A549 (cell line): ENCODE measurements around the gene RTN4R. TPM values are rescaled to one million over a fixed set of nuclear protein-coding genes. Genes with fewer than 3 reads are reported as not detected.

Experiments used
- ATAC-seq, 2 experiments: fragments of 200-7000 bp in 1 of 2; fragments of >200 bp in 1 of 2; cut with Nextera tagmentation in 1 of 2; cut with Tn5 transposase in 1 of 2; 3 replicates each; pipeline versions ENCODE4 v1.8.0 to v1.9.1; 2018 to 2020; ENCODE audit warnings: mild to moderate bottlenecking in 1 of 2, moderate library complexity in 1 of 2
- CTCF ChIA-PET: fragments of 300-600 bp; sonication (Branson Sonifier 250); formaldehyde crosslinking; extraction: SDS; loops from one replicate; lab custom pipeline; 2021; ENCODE audit warnings: antibody characterized with exemption, inconsistent platforms; lab: Yijun Ruan, JAX
- POLR2A ChIA-PET: fragments of 350-600 bp; formaldehyde crosslinking; extraction: SDS; loops from one replicate; lab custom pipeline; 2021; ENCODE audit warnings: antibody characterized with exemption, inconsistent platforms; lab: Yijun Ruan, JAX
- DNase-seq, 2 experiments: peaks; one replicate each; pipeline versions ENCODE4 v3.0.0 to v3.0.0-alpha.2; 2011 to 2016; ENCODE audit warnings: low read depth in 1 of 2, low spot score in 1 of 2
- FAIRE-seq: peaks from 2 replicates; lab custom pipeline; 2011; peaks lifted over from hg19 to GRCh38; lab: Jason Lieb, UNC
- H3K27ac ChIP-seq, 2 experiments: fragments of >200 bp; sonication (Bioruptor Twin); formaldehyde crosslinking; 3 replicates each; pipeline ENCODE4 v1.5.1; 2016 to 2017
- H3K4me1 ChIP-seq: fragments of >200 bp; sonication (Bioruptor Twin); formaldehyde crosslinking; 3 replicates; pipeline ENCODE4 v1.6.1; 2016
- H3K4me2 ChIP-seq: fragments of >200 bp; sonication (Bioruptor Twin); formaldehyde crosslinking; 3 replicates; pipeline ENCODE4 v1.6.1; 2016
- H3K4me3 ChIP-seq: fragments of >200 bp; sonication (Bioruptor Twin); formaldehyde crosslinking; 3 replicates; pipeline ENCODE4 v1.5.1; 2016
- H3K9me3 ChIP-seq: fragments of >200 bp; sonication (Bioruptor Twin); formaldehyde crosslinking; 3 replicates; pipeline ENCODE4 v1.6.1; 2016
- BCL3 ChIP-seq: fragments of >200 bp; sonication (Bioruptor Twin); formaldehyde crosslinking; IDR thresholded peaks from 3 replicates; pipeline ENCODE4 v1.6.1; 2016
- BHLHE40 ChIP-seq: IDR thresholded peaks from 2 replicates; pipeline ENCODE4 v1.6.1; 2012; ENCODE audit warnings: low read depth, low read length, inconsistent platforms
- CEBPB ChIP-seq, 2 experiments: fragments of >200 bp in 1 of 2; sonication (Bioruptor Twin) in 1 of 2; formaldehyde crosslinking in 1 of 2; IDR thresholded peaks; 2 replicates each; pipeline ENCODE4 v1.6.1; 2012 to 2016
- CHD4 ChIP-seq: fragments of 200-600 bp; sonication (generic); IDR thresholded peaks from 2 replicates; pipeline ENCODE4 v1.6.1; 2016; ENCODE audit warnings: antibody characterized with exemption, mild to moderate bottlenecking, borderline replicate concordance
- E2F6 ChIP-seq: IDR thresholded peaks from 2 replicates; pipeline ENCODE4 v1.6.1; 2012; ENCODE audit warnings: low read depth, borderline replicate concordance
- EHF ChIP-seq: fragments of 250-450 bp; sonication (Bioruptor Pico); IDR thresholded peaks from 2 replicates; pipeline ENCODE4 v1.5.0; 2020; ENCODE audit warnings: mild to moderate bottlenecking
- ELK1 ChIP-seq: fragments of 150-350 bp; IDR thresholded peaks from 2 replicates; pipeline ENCODE4 v1.6.1; 2014; ENCODE audit warnings: low read depth, mild to moderate bottlenecking, low read length
- ESRRA ChIP-seq: fragments of 150-350 bp; IDR thresholded peaks from 2 replicates; pipeline ENCODE4 v1.6.1; 2014; ENCODE audit warnings: mild to moderate bottlenecking, low read length, borderline replicate concordance
- FOSB ChIP-seq: fragments of 250-450 bp; sonication (Bioruptor Pico); IDR thresholded peaks from 2 replicates; pipeline ENCODE4 v1.5.0; 2020; ENCODE audit warnings: mild to moderate bottlenecking, moderate library complexity
- GATA3 ChIP-seq: IDR thresholded peaks from 2 replicates; pipeline ENCODE4 v1.6.1; 2012; ENCODE audit warnings: borderline replicate concordance
- HMGXB4 ChIP-seq: fragments of 250-450 bp; sonication (Bioruptor Pico); IDR thresholded peaks from 2 replicates; pipeline ENCODE4 v1.5.0; 2021; ENCODE audit warnings: mild to moderate bottlenecking, moderate library complexity, borderline replicate concordance
- HOXB13 ChIP-seq: fragments of 250-450 bp; sonication (Bioruptor Pico); IDR thresholded peaks from 2 replicates; pipeline ENCODE4 v1.5.0; 2020; ENCODE audit warnings: low read depth, mild to moderate bottlenecking, moderate library complexity
- HOXB5 ChIP-seq: fragments of 250-450 bp; sonication (Bioruptor Pico); IDR thresholded peaks from 2 replicates; pipeline ENCODE4 v1.5.0; 2020; ENCODE audit warnings: mild to moderate bottlenecking, moderate library complexity
- KDM5A ChIP-seq: fragments of 200-600 bp; sonication (generic); IDR thresholded peaks from 2 replicates; pipeline ENCODE4 v1.6.1; 2016; ENCODE audit warnings: antibody characterized with exemption, mild to moderate bottlenecking
- MAFK ChIP-seq: fragments of 450-650 bp; IDR thresholded peaks from 2 replicates; pipeline ENCODE4 v1.6.1; 2014; ENCODE audit not compliant: partially characterized antibody
- MAZ ChIP-seq: fragments of 150-350 bp; IDR thresholded peaks from 2 replicates; pipeline ENCODE4 v1.6.1; 2014; ENCODE audit warnings: antibody characterized with exemption, low read depth, low read length, borderline replicate concordance
- PHF8 ChIP-seq: fragments of 200-600 bp; sonication (generic); IDR thresholded peaks from 2 replicates; pipeline ENCODE4 v1.6.1; 2016; ENCODE audit warnings: low read depth, mild to moderate bottlenecking, antibody characterized with exemption, moderate library complexity, borderline replicate concordance
- POLR2AphosphoS2 ChIP-seq: conservative IDR thresholded peaks from 2 replicates; pipeline ENCODE4 v1.6.1; 2012; ENCODE audit warnings: low read length, improper control_type of control experiment, inconsistent platforms
- RARB ChIP-seq: fragments of 250-450 bp; sonication (Bioruptor Pico); IDR thresholded peaks from 2 replicates; pipeline ENCODE4 v1.8.0; 2021; ENCODE audit warnings: mild to moderate bottlenecking, moderate library complexity
- SMC3 ChIP-seq: fragments of >200 bp; sonication (Bioruptor Twin); formaldehyde crosslinking; IDR thresholded peaks from 3 replicates; pipeline ENCODE4 v1.6.1; 2018; ENCODE audit warnings: inconsistent platforms
- SREBF2 ChIP-seq: fragments of 450-650 bp; IDR thresholded peaks from 2 replicates; pipeline ENCODE4 v1.6.1; 2014; ENCODE audit warnings: mild to moderate bottlenecking, moderate library complexity
- TFCP2L1 ChIP-seq: fragments of 250-450 bp; sonication (Bioruptor Pico); IDR thresholded peaks from 2 replicates; pipeline ENCODE4 v1.5.0; 2021; ENCODE audit warnings: mild to moderate bottlenecking
- USF2 ChIP-seq: fragments of 450-650 bp; IDR thresholded peaks from 2 replicates; pipeline ENCODE4 v1.6.1; 2014; ENCODE audit warnings: antibody characterized with exemption
- ZNF302 ChIP-seq: fragments of 250-450 bp; sonication (Bioruptor Pico); IDR thresholded peaks from 2 replicates; pipeline ENCODE4 v1.9.0; 2021; ENCODE audit warnings: inconsistent platforms, mild to moderate bottlenecking, moderate library complexity
- WGBS: methylation state at CpG from one replicate; pipeline ENCODE4 v1.1.6; 2017; ENCODE audit errors: missing lambda C conversion rate; 5-methylcytosine and 5-hydroxymethylcytosine counted together
- polyA plus RNA-seq, 4 experiments: library from polyadenylated mRNA; depleted of rRNA in 3 of 4; stranded (reverse); fragments of >200 nt; fragmentation: RNase III in 1 of 4; extraction: RNeasy Plus Mini Kit Qiagen cat#74134 plus additional on column Dnase treatment in 1 of 4; gene quantifications; 2 replicates in 3 of 4; 3 replicates in 1 of 4; pipeline ENCODE4 v1.2.3, GENCODE V29; 2011 to 2017

Gene RTN4R
- polyA plus RNA-seq, 2 of the 4 experiments (the other 2 are of a cell fraction), result 1.0 to 2.7 TPM

GRCh38 chr22:20297414-20298109 lies 29.4 kb upstream of the RTN4R start:
- no peak for DNase-seq
- WGBS, result 67% methylated on average over 6 of the region's 9 CpGs
- Histone ChIP-seq H3K4me2 (no peak overlapping the region), H3K4me1 (no peaks in the 10 kb centered on the region), H3K27ac (no peak overlapping the region), H3K9me3 (no peaks in the 10 kb centered on the region), H3K4me3 (no peak overlapping the region)
- no peak for ATAC-seq
- POLR2A ChIA-PET, result no interaction called here
- no peak for TF ChIP-seq E2F6
- TF ChIP-seq BCL3, result no peak
- TF ChIP-seq POLR2AphosphoS2, result no peak
- TF ChIP-seq KDM5A, result no peak
- no peak for TF ChIP-seq HOXB13 (CRISPR knock-in tag)
- TF ChIP-seq GATA3, result no peak
- no peak for TF ChIP-seq BHLHE40
- no peak for TF ChIP-seq EHF (CRISPR knock-in tag)
- FAIRE-seq, result no peak
- CTCF ChIA-PET, result interaction anchor here (1.1 kb wide), 1 partner anchor 26 kb away, joined by 3 read pairs; no protein-coding TSS in a partner anchor

- no peak for TF ChIP-seq SREBF2
- no peak for TF ChIP-seq MAZ
- no peak for TF ChIP-seq HOXB5 (CRISPR knock-in tag)
- TF ChIP-seq BCL3, result no peak
- no peak for TF ChIP-seq TFCP2L1
- no peak for TF ChIP-seq ZNF302 (CRISPR knock-in tag)
- no peak for TF ChIP-seq FOSB (CRISPR knock-in tag)
- TF ChIP-seq PHF8, result no peak
- TF ChIP-seq RARB (CRISPR knock-in tag), result no peak
- no peak for TF ChIP-seq USF2
- no peak for TF ChIP-seq SMC3
- no peak for TF ChIP-seq CHD4
- no peak for TF ChIP-seq HMGXB4 (CRISPR knock-in tag)
- no peak for TF ChIP-seq CEBPB (IDR thresholded peaks at IDR 0.05)
- TF ChIP-seq E2F6, result no peak
- TF ChIP-seq ELK1, result no peak
- TF ChIP-seq ESRRA, result no peak
- no peak for TF ChIP-seq GATA3
- no peak for TF ChIP-seq MAFK
- FAIRE-seq, result no peak
- DNase-seq, result no peak
- Histone ChIP-seq H3K9me3 (no peaks in the 10 kb centered on the region), H3K4me2 (no peak overlapping the region), H3K4me1 (no peaks in the 10 kb centered on the region), H3K4me3 (no peak overlapping the region), H3K27ac (no peak overlapping the region)
- WGBS, result 80% methylated on average over 9 of the region's 9 CpGs
- ChIA-PET CTCF (interaction anchor here (2.0 kb wide), 3 partner anchors 10 to 140 kb away, joined by 5 to 9 read pairs (median 8); no protein-coding TSS in a partner anchor), POLR2A (no interaction called here)
- no peak for ATAC-seq
Measured at GRCh38 chr22:20296598-20296997, 28.5 kb upstream of the RTN4R start.
